Measurements from ENCODE around the gene FGFR1OP2.
"Not testable (repeated sequence)": the region's sequence is repeated elsewhere in the genome, so short reads cannot be mapped to it uniquely, and the experiment has no call there.

FGFR1OP2 gene

GRCh38 chr12:26948309-26948708 is 10.0 kb downstream of the FGFR1OP2 start:
- no peak for DNase-seq

GRCh38 chr12:26953447-26953846 is 15.2 kb downstream of the FGFR1OP2 start:
- DNase-seq: no peak

GRCh38 chr12:26954027-26954426 is 15.8 kb downstream of the FGFR1OP2 start:
- DNase-seq: no peak

- DNase-seq: not testable (repeated sequence)
Observed at GRCh38 chr12:26961391-26961790, 23.1 kb downstream of the FGFR1OP2 start.

- no peak for DNase-seq
Observed at GRCh38 chr12:26961803-26962202, 23.5 kb downstream of the FGFR1OP2 start.

DNA sequence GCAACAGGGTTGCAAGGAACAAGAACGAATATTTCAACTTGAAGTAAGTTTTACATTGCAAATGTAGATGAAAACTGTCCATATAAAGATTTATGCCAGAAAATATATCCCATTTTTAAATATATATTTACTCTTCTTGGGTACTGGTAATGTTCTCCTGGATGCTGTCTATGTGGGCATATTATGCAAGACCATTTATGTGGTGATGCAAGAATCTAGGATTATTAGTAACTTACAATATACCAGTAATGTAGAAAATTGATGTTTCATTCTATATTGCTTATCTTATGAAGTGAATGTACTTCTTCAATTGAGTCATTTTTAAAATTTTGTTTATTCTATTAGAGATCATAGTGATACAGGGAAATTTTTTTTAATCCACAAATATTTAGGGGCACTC is 25.1 kb downstream of the FGFR1OP2 start:
- no peak for DNase-seq

- no peak for DNase-seq
Observed at GRCh38 chr12:26966842-26967241, 28.6 kb downstream of the FGFR1OP2 start.

DNA sequence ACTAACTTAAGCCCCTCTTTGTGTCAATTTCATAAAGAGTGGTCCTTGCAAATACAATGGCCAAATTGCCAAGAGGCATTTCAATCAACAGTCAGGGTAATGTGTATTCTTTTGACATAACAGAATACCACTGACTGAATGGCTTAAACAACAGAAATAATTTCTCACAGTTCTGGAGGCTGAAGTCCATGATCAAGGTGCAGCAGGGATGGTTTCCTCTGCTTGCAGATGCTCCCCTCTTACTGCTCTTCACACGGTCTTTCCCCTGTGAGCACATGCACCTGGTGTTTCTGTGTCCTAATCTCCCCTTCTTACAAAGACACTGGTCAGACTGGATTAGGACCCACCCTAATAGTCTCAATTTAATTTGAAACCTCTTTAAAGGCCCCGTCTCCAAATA is 31.9 kb downstream of the FGFR1OP2 start:
- DNase-seq: no peak

GRCh38 chr12:26971963-26972362 is 33.7 kb downstream of the FGFR1OP2 start:
- DNase-seq: no peak

GRCh38 chr12:26976687-26977086 is 38.4 kb downstream of the FGFR1OP2 start:
- no peak for DNase-seq

GRCh38 chr12:26978801-26979200 is 40.5 kb downstream of the FGFR1OP2 start:
- no peak for DNase-seq

GRCh38 chr12:26979733-26980132 is 41.5 kb downstream of the FGFR1OP2 start:
- DNase-seq: no peak

- DNase-seq: no peak
Observed at GRCh38 chr12:26982866-26983265, 44.6 kb downstream of the FGFR1OP2 start.

DNA sequence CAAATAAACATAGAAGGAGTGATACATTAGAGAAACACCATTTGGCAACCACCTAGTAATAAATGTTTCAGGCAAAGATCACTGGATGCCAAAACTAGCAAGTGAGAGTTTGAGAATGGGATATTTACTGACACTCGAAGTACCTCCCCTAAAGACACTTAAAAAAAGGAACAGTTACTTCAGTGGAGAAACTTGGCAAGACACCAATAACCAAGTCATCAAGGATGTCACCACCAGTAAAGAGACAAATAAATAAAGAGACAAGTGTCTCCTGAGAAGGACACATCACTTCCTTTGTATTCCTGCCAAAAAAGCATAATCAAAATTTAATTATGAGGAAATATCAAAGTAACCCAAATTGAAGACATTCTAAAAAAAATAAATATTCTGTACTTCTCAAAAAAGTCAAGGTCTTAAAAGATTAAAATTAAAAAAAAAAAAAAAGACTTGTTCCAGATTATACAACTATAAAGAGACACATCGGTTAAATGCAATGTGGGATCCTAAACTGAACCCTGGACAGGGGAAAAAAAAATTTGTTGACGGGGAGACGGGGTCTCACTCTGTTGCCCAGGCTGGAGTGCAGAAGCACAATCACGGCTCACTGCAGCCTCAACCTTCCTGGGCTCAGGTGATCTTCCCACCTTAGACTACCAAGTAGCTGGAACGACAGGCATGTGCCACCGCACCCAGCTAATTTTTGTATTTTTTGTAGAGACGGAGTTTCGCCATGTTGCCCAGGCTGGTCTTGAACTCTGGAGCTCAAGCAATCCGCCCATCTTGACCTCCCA is 49.6 kb downstream of the FGFR1OP2 start:
- DNase-seq: no peak

DNA sequence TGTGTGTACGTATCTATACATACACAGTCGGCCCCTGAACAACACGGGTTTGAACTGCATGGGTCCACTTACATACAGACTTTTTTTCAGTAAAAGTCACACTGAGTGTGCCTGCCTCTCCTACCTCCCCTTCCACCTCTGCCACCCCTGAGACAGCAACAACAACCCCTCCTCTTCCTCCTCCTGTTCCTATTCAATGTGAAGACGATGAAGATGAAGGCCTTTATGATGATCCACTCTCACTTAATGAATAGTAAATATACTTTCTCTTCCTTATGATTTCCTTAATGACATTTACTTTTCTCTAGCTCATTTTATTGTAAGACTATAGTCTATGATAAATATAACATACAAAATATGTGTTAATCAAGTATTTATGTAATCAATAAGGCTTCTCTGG is 50.4 kb downstream of the FGFR1OP2 start:
- no peak for DNase-seq

DNA sequence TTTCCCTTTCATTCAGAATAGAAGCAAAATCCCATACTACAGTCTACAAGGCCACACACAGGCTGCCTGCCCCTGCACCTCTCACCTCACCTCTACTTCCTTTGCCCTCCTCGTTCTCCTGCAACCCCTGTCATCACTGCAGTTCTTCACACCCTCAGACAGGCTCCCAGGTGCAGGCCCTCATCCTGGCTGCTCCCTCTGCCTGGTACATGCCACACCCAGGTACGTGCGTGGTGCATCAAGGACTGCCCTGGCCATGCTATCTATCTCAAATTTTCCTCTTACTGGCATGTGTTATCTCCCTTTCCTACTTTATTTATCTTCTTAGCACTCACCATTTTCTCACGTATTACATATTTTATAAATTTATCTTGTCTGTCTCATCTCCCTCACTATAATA is 51.6 kb downstream of the FGFR1OP2 start:
- DNase-seq: no peak

GRCh38 chr12:26991826-26992225 is 53.6 kb downstream of the FGFR1OP2 start:
- DNase-seq: no peak

DNA sequence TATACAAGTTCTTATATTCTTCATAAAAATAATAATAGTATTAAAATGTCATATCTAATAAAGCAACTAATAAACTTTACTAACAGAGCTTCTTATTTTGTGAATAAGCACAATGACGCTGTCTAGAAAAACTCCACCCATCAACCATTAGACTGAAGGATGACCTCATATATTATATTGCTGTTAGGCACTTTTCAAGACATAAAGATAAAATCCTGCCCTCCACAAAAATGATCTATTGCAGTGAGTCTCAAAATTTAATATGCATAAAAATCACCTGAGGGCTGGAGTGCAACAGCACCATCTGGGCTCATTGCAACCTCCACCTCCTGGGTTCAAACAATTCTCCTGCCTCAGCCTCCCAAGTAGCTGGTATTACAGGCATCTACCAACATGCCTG is 55.8 kb downstream of the FGFR1OP2 start:
- no peak for DNase-seq

- no peak for DNase-seq
Observed at GRCh38 chr12:26995706-26996105, 57.4 kb downstream of the FGFR1OP2 start.

DNA sequence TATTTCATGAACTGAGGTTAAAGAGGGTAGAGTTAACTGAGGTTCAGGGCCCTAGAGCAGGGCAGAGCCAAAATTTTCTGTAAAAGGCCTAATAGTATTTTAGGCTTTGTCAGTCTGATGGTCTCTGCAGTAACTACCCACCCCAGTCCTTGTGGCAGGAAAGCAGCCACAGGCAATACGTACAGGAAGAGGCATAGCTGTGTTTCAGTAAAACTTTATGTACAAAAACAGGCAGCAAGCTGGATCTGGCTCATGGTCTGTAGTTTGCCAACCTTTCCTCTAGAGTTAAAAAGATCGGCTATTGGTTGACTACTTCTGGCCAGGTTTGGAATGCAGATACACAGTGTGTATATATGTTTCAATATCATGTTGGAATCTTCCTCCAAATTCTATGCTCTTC is 58.7 kb downstream of the FGFR1OP2 start:
- DNase-seq: no peak

DNA sequence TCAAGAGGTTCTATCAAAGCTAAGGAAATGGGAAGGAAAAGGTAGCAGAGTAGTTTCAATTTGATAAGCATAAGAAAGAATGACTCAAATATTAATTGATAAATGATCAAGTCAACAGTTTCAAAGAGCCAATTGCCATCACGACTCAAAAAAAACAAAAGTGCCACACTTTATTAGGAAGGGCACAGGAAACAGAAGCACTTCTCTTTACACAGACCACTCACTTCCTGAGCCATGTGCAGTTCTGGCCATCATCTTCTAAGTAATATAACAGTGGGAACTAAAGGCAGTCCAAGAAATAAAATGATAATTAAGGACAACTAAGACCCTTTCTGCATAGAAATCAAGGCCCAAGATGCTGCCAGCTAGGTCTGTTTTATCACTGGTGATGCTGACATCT is 62.7 kb downstream of the FGFR1OP2 start:
- no peak for DNase-seq

- DNase-seq: no peak
Observed at GRCh38 chr12:27001663-27002062, 63.4 kb downstream of the FGFR1OP2 start.

DNA sequence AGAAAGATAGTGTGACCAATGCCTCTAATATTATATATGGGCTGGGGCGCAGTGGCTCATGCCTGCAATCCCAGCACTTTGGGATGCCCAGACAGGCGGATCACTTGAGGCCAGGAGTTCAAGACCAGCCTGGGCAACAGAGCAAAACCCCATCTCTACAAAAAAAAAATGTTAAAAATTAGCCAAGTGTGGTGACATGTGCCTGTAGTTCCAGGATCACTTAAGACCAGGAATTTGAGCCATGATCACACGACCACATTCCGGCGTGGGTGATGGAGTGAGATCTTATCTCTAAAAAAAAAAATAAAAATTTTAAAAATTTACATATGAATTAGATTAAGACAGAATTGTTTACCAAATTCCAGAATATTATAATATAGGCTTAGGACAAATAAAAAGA is 63.9 kb downstream of the FGFR1OP2 start:
- no peak for DNase-seq

DNA sequence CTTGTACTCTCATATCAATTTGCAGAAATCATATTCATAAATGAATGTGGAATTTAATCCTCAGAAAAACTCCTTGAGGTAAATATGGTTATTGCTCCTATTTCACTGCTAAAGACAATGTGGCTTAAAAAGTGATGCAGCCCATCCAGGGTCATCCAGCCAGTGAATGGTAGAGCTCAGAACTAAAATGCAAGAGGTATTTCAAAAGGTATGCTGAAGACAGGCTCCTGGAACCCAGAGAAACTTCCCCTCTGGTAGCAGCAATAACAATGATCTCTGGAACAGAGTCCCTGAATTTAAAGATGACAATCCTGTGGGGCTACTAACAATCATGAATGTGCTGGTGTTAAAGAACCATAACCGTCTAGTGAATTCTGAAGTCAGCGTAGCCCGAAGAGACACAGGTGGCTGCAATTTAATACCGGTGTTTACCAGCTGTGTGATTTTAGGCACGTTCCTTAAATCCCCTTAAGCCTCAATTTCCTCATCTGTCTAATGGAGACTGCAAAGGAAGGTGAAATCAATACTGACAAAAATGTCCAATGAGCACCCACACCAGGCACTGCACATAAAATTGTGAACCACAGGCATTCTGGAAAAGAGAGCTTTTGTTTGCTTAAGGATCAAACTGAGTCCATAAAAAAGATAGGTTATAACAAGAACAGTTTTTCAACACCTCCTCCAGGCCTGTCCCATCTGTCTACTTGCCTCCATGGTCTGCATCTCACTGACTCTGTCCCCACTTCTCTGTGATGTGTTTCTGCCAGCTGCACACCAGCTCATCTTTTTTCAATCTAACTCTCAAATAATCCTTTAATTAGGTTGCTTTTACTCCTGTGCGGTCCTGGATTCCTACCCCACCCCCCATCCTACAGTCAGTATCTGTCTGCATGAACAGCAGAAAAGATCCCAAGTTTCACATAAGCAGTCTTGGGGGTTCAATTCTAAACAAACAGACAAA is 65.4 kb downstream of the FGFR1OP2 start:
- no peak for DNase-seq
